Large intestine (tissue), 12 donors: ENCODE results near the gene SLC4A1. TPM values are rescaled to one million over a fixed set of nuclear protein-coding genes. Genes with fewer than 3 reads are reported as not detected.

ENCODE experiments used
- DNase-seq, 2 donors: peaks; one replicate each; pipeline versions ENCODE4 v3.0.0 to v3.0.0-alpha.2; 2013
- H3K27ac ChIP-seq: one replicate; pipeline ENCODE4 v1.5.1; 2013; ENCODE audit warnings: low read length
- H3K27me3 ChIP-seq: 2 replicates; pipeline ENCODE4 v1.6.1; 2013; ENCODE audit warnings: low read length; ENCODE audit not compliant: control insufficient read depth, insufficient read depth
- H3K36me3 ChIP-seq: 2 replicates; pipeline ENCODE4 v1.6.1; 2013; ENCODE audit warnings: low read length; ENCODE audit not compliant: control insufficient read depth, insufficient read depth
- H3K4me1 ChIP-seq: one replicate; pipeline ENCODE4 v1.6.1; 2013; ENCODE audit warnings: low read length; ENCODE audit not compliant: control insufficient read depth, insufficient read depth
- H3K4me3 ChIP-seq: one replicate; pipeline ENCODE4 v1.5.1; 2013; ENCODE audit warnings: low read length
- H3K9me3 ChIP-seq: one replicate; pipeline ENCODE4 v1.6.1; 2013; ENCODE audit warnings: mild to moderate bottlenecking, low read depth, low read length, moderate library complexity; ENCODE audit not compliant: control insufficient read depth
- WGBS: methylation state at CpG from one replicate; pipeline ENCODE4 v1.1.5; 2013; ENCODE audit warnings: low lambda C conversion rate; ENCODE audit not compliant: insufficient coverage; 5-methylcytosine and 5-hydroxymethylcytosine counted together
- long read RNA-seq, 11 donors: transcript quantifications; one replicate each; lab custom pipeline, GENCODE V29; 2026
- polyA plus RNA-seq: library from polyadenylated mRNA; unstranded; fragments of 120-200 nt; gene quantifications from one replicate; pipeline ENCODE4 v1.2.1, GENCODE V29; 2013

The SLC4A1 gene
- polyA plus RNA-seq: 8.7 TPM
- long read RNA-seq, donor 1: 0 reads
- long read RNA-seq, donor 2, full-length matches to known transcripts: 1 of 1 reads
- long read RNA-seq, donor 2, partial matches to known transcripts: 0 of 1 reads
- long read RNA-seq, donor 2, other reads (novel, unspliced or antisense): 0 of 1 reads
- long read RNA-seq, donor 3: 0 reads
- long read RNA-seq, donor 4: 0 reads
- long read RNA-seq, donor 5, full-length matches to known transcripts: 1 of 1 reads
- long read RNA-seq, donor 5, partial matches to known transcripts: 0 of 1 reads
- long read RNA-seq, donor 5, other reads (novel, unspliced or antisense): 0 of 1 reads
- long read RNA-seq, donor 6, full-length matches to known transcripts: 2 of 2 reads
- long read RNA-seq, donor 6, partial matches to known transcripts: 0 of 2 reads
- long read RNA-seq, donor 6, other reads (novel, unspliced or antisense): 0 of 2 reads
- long read RNA-seq, donor 7: 0 reads
- long read RNA-seq, donor 8: 0 reads
- long read RNA-seq, donor 9: 0 reads
- long read RNA-seq, donor 10: 0 reads
- long read RNA-seq, donor 11: 0 reads

- no CpG with 5 or more reads among the region's 14 CpGs for WGBS
Measured at GRCh38 chr17:44267818-44268490, at the start of gene SLC4A1. Gene SLC4A1 (minus strand): TSS chr17:44268135. CDS start chr17:44262866, 5,269 bp downstream.

DNA sequence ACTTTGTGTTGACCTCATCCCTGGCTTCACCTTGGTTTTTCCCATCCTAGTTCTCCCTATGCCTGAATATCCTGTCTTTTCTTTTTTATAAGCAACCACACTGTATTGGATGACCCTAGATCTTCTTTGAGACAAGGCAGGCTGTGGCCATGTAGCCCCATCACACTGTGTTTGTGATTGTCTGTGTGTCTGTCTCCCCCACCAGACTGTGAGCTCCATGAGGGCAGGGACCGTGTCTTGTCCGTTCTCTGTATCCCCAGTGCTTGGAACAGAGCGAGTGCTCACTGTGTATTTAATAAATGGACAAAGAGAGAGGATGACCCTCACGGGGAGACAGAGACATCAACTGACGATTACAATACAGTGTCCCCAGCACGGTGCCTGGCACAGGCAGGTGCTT is 49.6 kb upstream of the SLC4A1 start:
- DNase-seq: no peak
- whole genome bisulfite sequencing: no CpG with 5 or more reads among the region's 6 CpGs
- no peak overlapping the region for H3K4me3 ChIP-seq
- H3K4me1 ChIP-seq: peaks cover 9% of the 10 kb centered on the region
- H3K27me3 ChIP-seq: peaks cover 41% of the 10 kb centered on the region
- H3K9me3 ChIP-seq: no peaks in the 10 kb centered on the region
- peaks cover 32% of the 10 kb centered on the region for H3K36me3 ChIP-seq
- no peak overlapping the region for H3K27ac ChIP-seq

More at GRCh38 chr17:44267818-44268490, at the start of gene SLC4A1:
- peaks cover 13% of the 10 kb centered on the region for H3K27me3 ChIP-seq
- no peaks in the 10 kb centered on the region for H3K36me3 ChIP-seq
- no peaks in the 10 kb centered on the region for H3K4me1 ChIP-seq
- H3K27ac ChIP-seq: no peak within 1 kb of the TSS
- no peak within 1 kb of the TSS for H3K4me3 ChIP-seq
- no peak for DNase-seq
- H3K9me3 ChIP-seq: no peaks in the 10 kb centered on the region

DNA sequence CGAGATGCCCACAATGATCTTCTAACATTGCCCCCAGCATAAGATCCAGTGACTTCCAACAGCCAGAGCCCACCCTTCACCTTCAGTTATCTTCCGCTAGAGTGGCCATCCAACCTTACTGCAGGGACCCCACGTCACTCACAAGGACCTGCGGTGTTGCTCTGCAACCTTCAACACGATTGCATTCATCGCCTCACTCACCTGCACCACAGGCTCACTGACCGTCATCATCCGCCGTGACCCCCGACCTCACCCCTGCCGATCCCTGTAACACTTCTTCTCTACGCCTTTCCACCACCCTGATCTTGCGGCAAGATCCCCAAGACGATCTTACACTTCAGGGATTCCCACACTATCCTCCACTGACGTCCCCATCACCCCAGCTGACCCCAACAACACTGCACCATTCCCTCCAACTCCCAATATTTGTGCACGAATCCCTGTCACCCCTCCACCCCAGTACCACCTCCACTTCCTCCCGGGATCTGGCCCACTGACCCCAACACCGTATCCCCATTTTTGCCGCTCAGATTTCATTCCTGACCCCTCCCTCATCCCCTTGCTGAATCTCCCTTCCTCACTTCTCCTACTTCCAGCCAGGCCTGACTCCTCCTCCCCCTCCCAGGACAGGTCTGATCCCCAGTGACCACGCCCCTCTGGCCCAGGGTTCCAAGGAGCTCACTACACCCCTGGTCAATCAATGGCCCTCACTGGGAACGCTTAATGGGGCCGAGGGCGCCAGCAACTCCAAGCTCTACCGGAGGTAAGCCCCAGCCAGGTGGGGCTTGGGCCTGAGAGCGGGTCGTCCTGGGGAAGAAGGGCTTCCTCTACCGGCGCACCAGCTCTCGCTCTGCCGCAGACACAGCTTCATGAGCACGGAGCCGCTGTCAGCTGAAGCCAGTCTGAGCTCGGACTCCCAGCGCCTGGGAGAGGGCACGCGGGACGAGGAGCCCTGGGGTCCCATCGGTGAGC is 48.1 kb upstream of the SLC4A1 start:
- no peak overlapping the region for H3K4me3 ChIP-seq
- no peaks in the 10 kb centered on the region for H3K9me3 ChIP-seq
- peaks cover 9% of the 10 kb centered on the region for H3K4me1 ChIP-seq
- no peak overlapping the region for H3K27ac ChIP-seq
- no peak for DNase-seq
- H3K27me3 ChIP-seq: peaks cover 41% of the 10 kb centered on the region
- peaks cover 18% of the 10 kb centered on the region for H3K36me3 ChIP-seq
- 20% methylated on average over 9 of the region's 38 CpGs for WGBS

- Histone ChIP-seq H3K36me3 (peaks cover 9% of the 10 kb centered on the region), H3K4me1 (peaks cover 9% of the 10 kb centered on the region), H3K27me3 (peaks cover 41% of the 10 kb centered on the region), H3K9me3 (no peaks in the 10 kb centered on the region), H3K4me3 (no peak overlapping the region), H3K27ac (no peak overlapping the region)
- no CpG with 5 or more reads among the region's 81 CpGs for WGBS
- peak in 1 of 2 donors; percentile 33 for DNase-seq
Measured at GRCh38 chr17:44314869-44315661, 47.1 kb upstream of the SLC4A1 start.

GRCh38 chr17:44314524-44314868 is 46.6 kb upstream of the SLC4A1 start:
- no peak overlapping the region for H3K4me3 ChIP-seq
- DNase-seq: no peak
- peaks cover 10% of the 10 kb centered on the region for H3K4me1 ChIP-seq
- peaks cover 3% of the 10 kb centered on the region for H3K36me3 ChIP-seq
- H3K27ac ChIP-seq: no peak overlapping the region
- peaks cover 41% of the 10 kb centered on the region for H3K27me3 ChIP-seq
- H3K9me3 ChIP-seq: no peaks in the 10 kb centered on the region
- no CpG with 5 or more reads among the region's 11 CpGs for WGBS

GRCh38 chr17:44314031-44314430 is 46.1 kb upstream of the SLC4A1 start:
- peaks cover 14% of the 10 kb centered on the region for H3K4me1 ChIP-seq
- H3K27me3 ChIP-seq: peaks cover 43% of the 10 kb centered on the region
- no peak overlapping the region for H3K4me3 ChIP-seq
- DNase-seq: no peak
- H3K27ac ChIP-seq: no peak overlapping the region
- H3K36me3 ChIP-seq: no peaks in the 10 kb centered on the region
- no CpG with 5 or more reads among the region's 7 CpGs for WGBS
- H3K9me3 ChIP-seq: no peaks in the 10 kb centered on the region

DNA sequence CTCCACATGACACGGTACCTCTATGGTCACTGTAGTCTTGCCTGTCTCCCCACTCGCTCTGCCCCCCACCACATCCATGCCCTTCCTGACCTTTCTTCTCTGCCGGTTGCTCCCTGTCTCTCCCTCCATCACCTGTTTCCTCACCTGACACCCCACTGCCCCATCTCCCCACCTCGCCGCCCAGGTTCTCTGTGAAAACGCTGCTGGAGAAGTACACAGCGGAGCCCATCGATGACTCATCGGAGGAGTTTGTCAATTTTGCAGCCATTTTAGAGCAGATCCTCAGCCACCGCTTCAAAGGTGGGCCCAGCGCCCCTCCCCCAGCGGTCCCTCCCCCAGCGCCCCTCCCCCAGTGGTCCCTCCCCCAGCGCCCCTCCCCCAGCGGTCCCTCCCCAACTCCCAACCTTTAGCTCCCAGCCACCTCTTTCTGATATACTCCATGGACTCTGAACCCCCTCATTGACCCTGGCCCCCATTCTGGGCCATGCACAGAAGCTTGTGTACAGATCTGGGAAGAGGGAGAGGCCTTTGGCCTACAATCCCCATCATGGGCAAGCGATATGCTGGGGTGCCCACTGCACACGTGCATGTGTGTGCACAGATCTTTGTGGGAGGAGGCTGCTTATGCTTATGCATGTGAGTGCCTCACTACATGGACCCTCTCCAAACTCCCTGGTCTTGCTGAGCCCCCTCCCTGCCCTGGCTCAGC is 44.6 kb upstream of the SLC4A1 start:
- H3K4me1 ChIP-seq: peaks cover 22% of the 10 kb centered on the region
- peaks cover 42% of the 10 kb centered on the region for H3K27me3 ChIP-seq
- H3K9me3 ChIP-seq: no peaks in the 10 kb centered on the region
- H3K36me3 ChIP-seq: no peaks in the 10 kb centered on the region
- peak in 1 of 2 donors; percentile 76 for DNase-seq
- no peak overlapping the region for H3K27ac ChIP-seq
- H3K4me3 ChIP-seq: no peak overlapping the region
- WGBS: no CpG with 5 or more reads among the region's 17 CpGs

DNA sequence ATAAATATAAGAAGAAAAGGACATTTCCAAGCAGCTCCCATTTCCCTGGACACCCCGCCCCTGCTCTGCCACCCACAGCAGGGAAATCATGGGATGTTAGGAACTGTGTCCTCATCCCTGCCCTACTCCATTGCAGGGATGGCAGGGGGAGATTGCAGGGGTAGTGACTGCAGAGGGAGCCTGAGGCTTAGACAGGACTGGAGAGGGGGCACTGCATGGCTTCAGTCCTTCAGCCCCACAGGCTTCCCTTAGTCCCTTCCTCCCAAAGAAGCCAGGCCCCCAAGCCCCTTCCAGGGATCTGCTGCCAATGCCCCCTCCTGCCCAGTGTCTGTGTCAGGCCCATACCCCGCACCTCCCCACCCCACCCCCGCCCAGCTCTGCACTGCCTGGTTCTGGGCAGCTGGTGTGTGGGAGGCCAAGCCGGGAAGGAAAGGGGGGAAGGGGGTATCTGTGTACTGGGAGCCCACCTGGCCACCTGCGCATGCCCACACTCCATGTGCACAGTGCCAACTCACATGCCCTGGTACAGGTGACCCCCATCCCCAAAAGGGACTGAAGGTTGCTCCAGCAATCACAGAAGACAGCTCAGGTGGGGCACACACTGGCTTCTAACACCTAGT is 43.7 kb upstream of the SLC4A1 start:
- peaks cover 42% of the 10 kb centered on the region for H3K27me3 ChIP-seq

More for the DNA sequence above, 43.7 kb upstream of the SLC4A1 start:
- DNase-seq: no peak
- H3K4me3 ChIP-seq: no peak overlapping the region
- no peak overlapping the region for H3K27ac ChIP-seq
- no peaks in the 10 kb centered on the region for H3K36me3 ChIP-seq
- peaks cover 23% of the 10 kb centered on the region for H3K4me1 ChIP-seq
- WGBS: no CpG with 5 or more reads among the region's 5 CpGs
- no peaks in the 10 kb centered on the region for H3K9me3 ChIP-seq
